Keratinocyte (primary cell): ENCODE results near the gene CNEP1R1.

Experiments used
- CTCF ChIP-seq, 3 experiments: IDR thresholded peaks in 1 of 3; conservative IDR thresholded peaks in 1 of 3; optimal IDR thresholded peaks in 1 of 3; 2 replicates in 2 of 3; 3 replicates in 1 of 3; pipeline versions ENCODE3 to v1.5.1; 2011; ENCODE audit warnings: low read length in 3 of 3, mild to moderate bottlenecking in 3 of 3, moderate library complexity in 2 of 3, control low read depth in 1 of 3, inconsistent platforms in 1 of 3; ENCODE audit not compliant: insufficient read depth in 2 of 3; ENCODE audit errors: extremely low read depth in 1 of 3
- EZH2 ChIP-seq: IDR thresholded peaks from one replicate; pipeline ENCODE4 v1.6.1; 2012; ENCODE audit warnings: inconsistent platforms, mild to moderate bottlenecking, low read length, moderate library complexity

GRCh38 chr16:50068550-50068949 lies 43.5 kb downstream of the CNEP1R1 start:
- TF ChIP-seq CTCF (optimal IDR thresholded peaks at IDR 0.05 in 1 of 3, IDR thresholded peaks at IDR 0.05 in 1 of 3, conservative IDR thresholded peaks at IDR 0.05 in 1 of 3; ENCODE audit: extremely low read depth in 1 of 3, insufficient read depth in 2 of 3, low read length in 3 of 3): no peak
- TF ChIP-seq EZH2: no peak
